ENCODE measurements around the gene IL16. TPM values are rescaled to one million over a fixed set of nuclear protein-coding genes. Genes with fewer than 3 reads are reported as not detected.

The IL16 gene
- total RNA-seq, 3 donors from 2014 or later (not counting 1 experiment from before 2014, with no cell fraction given): 98.1 to 153 (median 114) TPM

GRCh38 chr15:81301385-81301784 lies 104.7 kb downstream of the IL16 start:
- H3K9me3 Mint-ChIP-seq: no peaks in the 10 kb centered on the region
- Histone ChIP-seq H3K27ac (ENCODE audit: low read length) (peak overlapping the region; percentile 81), H3K36me3 (ENCODE audit: control insufficient read depth, insufficient read depth, low read length) (peaks cover 72% of the 10 kb centered on the region), H3K27me3 (ENCODE audit: control insufficient read depth, insufficient read depth, low read length) (no peaks in the 10 kb centered on the region), H3K4me1 (ENCODE audit: control insufficient read depth, insufficient read depth, low read length) (peaks cover 84% of the 10 kb centered on the region), H3K4me3 (ENCODE audit: low read length) (peak overlapping the region; percentile 72), H3K9me3 (ENCODE audit: control insufficient read depth, insufficient read depth, low read length) (no peaks in the 10 kb centered on the region)
- intact Hi-C loops (cut with micrococcal nuclease): loop anchor here (2.0 kb wide), 1 partner anchor 23 kb away; the partner anchor contains the start of gene STARD5
- peaks cover 43% of the 10 kb centered on the region for H3K36me3 Mint-ChIP-seq
- no peaks in the 10 kb centered on the region for H3K27me3 Mint-ChIP-seq (ENCODE audit: low read depth in 2 of 2)
- DNase-seq (no peak), ATAC-seq (no peak)
- TF ChIP-seq CTCF (IDR thresholded peaks at IDR 0.05): no peak
- peaks cover 97 to 98% of the 10 kb centered on the region in 2 donors for H3K4me1 Mint-ChIP-seq
- 34% methylated on average over 4 of the region's 4 CpGs for WGBS (ENCODE audit: insufficient coverage)
- H3K4me3 Mint-ChIP-seq: peak overlapping the region; percentile 99
- H3K27ac Mint-ChIP-seq: peak overlapping the region; percentile 97 to 98

- ATAC-seq (peak; percentile 49 to 70 (median 61)), DNase-seq (peak in 1 of 2 donors; percentile 39)
- Mint-ChIP-seq H3K36me3 (peaks cover 48% of the 10 kb centered on the region), H3K4me3 (peak overlapping the region; percentile 99), H3K27ac (peak overlapping the region; percentile 97 to 98), H3K27me3 (ENCODE audit: low read depth in 2 of 2) (no peaks in the 10 kb centered on the region), H3K9me3 (no peaks in the 10 kb centered on the region), H3K4me1 (peaks cover 97 to 98% of the 10 kb centered on the region in 2 donors)
- H3K9me3 ChIP-seq (ENCODE audit: control insufficient read depth, insufficient read depth, low read length): no peaks in the 10 kb centered on the region
- no peaks in the 10 kb centered on the region for H3K27me3 ChIP-seq (ENCODE audit: control insufficient read depth, insufficient read depth, low read length)
- peak overlapping the region; percentile 81 for H3K27ac ChIP-seq (ENCODE audit: low read length)
- TF ChIP-seq CTCF (IDR thresholded peaks at IDR 0.05): no peak
- WGBS (ENCODE audit: insufficient coverage): 8% methylated on average over 5 of the region's 5 CpGs
- intact Hi-C loops (cut with micrococcal nuclease): loop anchor here (2.0 kb wide), 1 partner anchor 23 kb away; the partner anchor contains the start of gene STARD5
- H3K4me1 ChIP-seq (ENCODE audit: control insufficient read depth, insufficient read depth, low read length): peaks cover 84% of the 10 kb centered on the region
- H3K36me3 ChIP-seq (ENCODE audit: control insufficient read depth, insufficient read depth, low read length): peaks cover 77% of the 10 kb centered on the region
- peak overlapping the region; percentile 72 for H3K4me3 ChIP-seq (ENCODE audit: low read length)
These were observed 105.2 kb downstream of the IL16 start for GRCh38 chr15:81301815-81302399.

GRCh38 chr15:81302701-81303109 lies 106.0 kb downstream of the IL16 start:
- H3K4me3 ChIP-seq (ENCODE audit: low read length): no peak overlapping the region
- Mint-ChIP-seq H3K4me1 (peaks cover 96% of the 10 kb centered on the region in 2 donors), H3K27me3 (ENCODE audit: low read depth in 2 of 2) (no peaks in the 10 kb centered on the region), H3K4me3 (peak overlapping the region; percentile 99), H3K9me3 (no peaks in the 10 kb centered on the region), H3K27ac (peak overlapping the region; percentile 97 to 98), H3K36me3 (peaks cover 53% of the 10 kb centered on the region)
- H3K27me3 ChIP-seq (ENCODE audit: control insufficient read depth, insufficient read depth, low read length): no peaks in the 10 kb centered on the region
- peak in 2 of 3 donors; percentile 37 to 44 for ATAC-seq
- DNase-seq: peak in 1 of 2 donors; percentile 48
- peak overlapping the region; percentile 81 for H3K27ac ChIP-seq (ENCODE audit: low read length)
- intact Hi-C loops (cut with micrococcal nuclease): no loop called here
- no peak for TF ChIP-seq CTCF (IDR thresholded peaks at IDR 0.05)
- H3K9me3 ChIP-seq (ENCODE audit: control insufficient read depth, insufficient read depth, low read length): no peaks in the 10 kb centered on the region
- WGBS (ENCODE audit: insufficient coverage): 26% methylated on average over 6 of the region's 6 CpGs
- peaks cover 86% of the 10 kb centered on the region for H3K4me1 ChIP-seq (ENCODE audit: control insufficient read depth, insufficient read depth, low read length)
- peaks cover 85% of the 10 kb centered on the region for H3K36me3 ChIP-seq (ENCODE audit: control insufficient read depth, insufficient read depth, low read length)

Data from natural killer cell (primary cell).